GM19193 (cell line): ENCODE results near the gene PLEKHG2.

ENCODE experiments used
- POLR2A ChIP-seq: IDR thresholded peaks from 4 replicates; pipeline ENCODE4 v1.6.1; 2011; ENCODE audit not compliant: insufficient read depth, insufficient read length; ENCODE audit errors: extremely low read depth

Gene PLEKHG2

DNA sequence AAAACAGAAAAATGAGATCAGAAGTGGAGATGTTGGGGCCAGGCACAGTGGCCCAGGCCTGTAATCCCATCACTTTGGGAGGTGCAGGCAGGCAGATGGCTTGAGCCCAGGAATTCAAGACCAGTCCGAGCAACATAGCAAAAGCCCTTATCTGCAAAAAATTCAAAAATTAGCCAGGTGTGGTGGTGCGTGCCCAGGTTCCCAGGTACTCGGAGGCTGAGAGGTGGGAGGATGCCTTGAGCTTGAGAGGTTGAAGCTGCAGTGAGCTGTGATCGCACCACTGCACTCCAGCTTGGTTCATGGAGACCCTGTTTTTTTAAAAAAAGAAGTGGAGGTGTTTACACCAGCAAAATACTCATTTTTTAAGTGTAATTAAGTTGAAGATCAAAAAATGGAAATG lies 12.4 kb upstream of the PLEKHG2 start:
- TF ChIP-seq POLR2A = no peak

DNA sequence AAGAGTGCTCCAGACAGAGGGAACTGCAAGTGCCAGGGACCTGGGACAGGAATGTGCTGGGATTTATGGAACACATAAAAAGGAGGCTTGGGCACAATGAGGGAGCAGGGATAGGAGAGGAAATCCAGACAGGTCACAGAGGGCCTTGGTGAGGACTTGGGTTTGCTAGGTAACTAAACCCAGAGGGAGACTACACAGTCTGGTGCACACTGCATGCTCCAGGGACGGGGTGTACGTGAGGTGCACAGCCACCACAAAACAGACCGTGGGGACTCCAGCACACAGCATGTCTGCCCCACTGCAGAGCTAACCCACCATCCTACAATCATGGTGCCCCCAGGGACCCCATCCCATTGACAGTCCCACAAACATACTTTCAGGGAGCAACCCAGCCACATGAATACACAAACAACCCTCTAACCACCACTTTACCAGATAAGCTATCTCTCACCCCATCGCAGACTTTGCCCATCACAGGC lies 11.4 kb upstream of the PLEKHG2 start:
- TF ChIP-seq POLR2A = no peak

DNA sequence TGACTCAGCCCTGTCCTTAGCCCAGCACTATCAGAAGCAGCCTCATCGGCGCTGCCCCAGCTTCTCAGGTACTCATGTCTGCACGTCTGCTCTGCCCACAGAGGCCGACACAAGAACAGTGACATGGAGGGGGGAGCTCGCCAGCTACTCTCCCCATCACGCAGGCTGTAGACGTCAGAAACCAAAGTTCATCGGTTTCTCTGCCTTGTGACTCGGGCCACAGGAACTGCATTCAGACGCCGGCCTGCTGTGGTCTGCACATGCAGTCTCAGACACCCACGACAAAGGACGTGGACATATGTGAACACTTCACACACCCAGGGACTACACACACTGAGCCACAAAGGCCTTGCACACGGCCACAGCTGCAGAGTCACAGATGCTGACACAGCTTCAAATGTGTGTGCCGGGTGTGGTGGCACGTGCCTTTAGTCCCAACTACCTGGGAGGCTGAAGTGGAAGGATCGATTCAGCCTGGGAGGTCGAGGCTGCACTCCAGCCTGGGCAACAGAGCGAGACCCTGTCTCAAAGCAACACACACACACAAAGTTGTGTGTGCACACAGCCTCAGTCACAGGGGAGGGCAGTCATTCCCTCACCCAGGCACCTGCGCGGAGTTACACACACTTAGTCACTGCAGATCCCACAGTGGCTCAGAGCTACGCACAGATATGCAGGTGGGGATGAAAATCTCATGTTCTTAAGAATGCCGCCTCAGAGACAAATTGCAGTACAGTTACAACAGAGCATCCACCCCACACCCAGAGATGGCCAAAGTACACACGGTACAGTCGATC lies 10.7 kb upstream of the PLEKHG2 start:
- TF ChIP-seq POLR2A = peak; percentile 52

DNA sequence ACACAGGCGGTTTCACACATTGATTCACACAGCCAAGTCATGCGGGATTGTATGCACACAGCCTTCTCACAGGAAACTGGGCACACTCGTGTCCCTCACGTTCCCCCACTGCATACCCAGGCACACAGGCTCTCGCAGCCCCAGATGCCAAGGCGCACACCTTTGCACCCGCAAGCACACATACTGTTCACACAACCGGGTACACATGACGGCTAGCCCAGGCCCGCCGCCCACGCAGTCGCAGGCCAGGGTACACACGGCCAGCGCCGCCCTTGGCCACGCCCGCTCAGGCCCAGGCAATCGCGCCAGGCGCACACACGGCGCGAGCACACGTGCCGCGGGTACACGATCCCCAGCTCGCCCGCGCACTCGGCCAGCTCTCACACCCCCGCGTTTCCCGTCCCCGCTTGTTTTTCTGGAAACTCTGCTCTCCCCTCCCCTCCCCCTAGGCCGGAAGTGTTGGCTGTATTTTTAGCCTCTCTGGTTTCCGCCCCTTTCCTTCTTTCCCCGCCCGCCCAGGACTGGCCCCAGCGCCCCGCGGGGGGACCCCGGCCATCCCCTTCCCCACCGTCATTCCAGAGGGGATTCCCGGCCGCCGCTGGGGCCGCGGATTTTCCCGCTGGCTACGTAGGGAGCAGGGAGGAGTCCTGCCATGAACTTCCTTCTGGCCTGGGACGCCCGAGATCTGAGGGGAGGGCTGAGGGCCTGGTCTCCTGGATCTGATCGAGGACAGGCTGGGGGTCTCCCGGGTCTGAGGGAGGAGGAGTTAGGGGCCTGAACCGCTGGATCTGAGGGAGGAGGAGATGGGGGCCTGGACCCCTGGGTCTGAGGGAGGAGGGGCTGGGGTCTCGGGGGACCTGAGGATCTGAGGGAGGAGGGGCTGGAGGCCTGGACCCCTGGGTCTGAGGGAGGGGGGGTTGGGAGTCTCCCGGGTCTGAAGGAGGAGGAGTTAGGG lies 9.8 kb upstream of the PLEKHG2 start:
- TF ChIP-seq POLR2A = peak; percentile 71

DNA sequence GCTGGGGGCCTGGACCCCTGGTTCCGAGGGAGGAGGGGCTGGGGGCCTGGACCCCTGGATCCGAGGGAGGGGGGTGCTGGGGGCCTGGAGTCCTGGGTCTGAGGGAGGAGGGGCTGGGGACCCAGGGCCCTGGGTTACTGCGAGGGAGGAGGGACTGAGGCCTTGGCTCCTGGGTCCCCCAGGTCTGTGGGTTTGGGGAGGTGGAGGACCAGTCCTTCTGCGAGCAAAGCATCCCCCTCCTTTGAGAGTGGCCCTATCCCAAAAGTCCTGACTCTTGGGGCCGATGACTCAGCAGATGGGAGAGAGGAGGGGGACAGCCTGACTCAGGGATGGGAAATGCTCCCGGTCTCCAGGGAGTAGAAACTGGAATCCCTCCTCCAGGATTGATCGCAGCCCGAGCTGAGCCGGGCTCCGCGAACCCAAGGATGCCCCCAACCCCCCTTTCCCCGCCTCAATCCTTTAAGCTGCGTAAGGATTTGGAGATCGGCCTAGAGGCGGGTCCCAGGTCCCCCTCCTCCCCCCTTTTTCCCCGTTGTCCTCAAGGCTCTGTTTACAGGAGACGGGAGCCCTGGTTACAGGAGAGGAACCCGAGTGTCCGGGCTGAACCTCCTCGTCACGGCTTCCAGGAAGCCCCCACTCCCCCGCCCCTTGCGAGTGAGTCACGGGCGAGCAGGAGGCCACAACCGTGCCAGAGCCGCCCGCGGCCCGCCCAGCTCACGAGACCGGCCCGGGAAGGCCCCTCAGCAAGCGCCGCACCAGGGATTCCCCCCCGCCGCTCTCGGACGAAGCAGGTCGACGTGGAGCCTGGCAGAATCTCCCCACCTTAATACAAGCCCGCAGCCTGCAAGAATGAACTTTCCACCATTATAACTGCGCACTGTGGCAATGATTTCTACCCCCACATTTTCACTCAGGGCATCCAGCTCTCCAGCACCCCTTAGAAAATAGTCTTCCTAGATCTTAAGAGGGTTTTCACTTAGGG lies 8.8 kb upstream of the PLEKHG2 start:
- peak; percentile 65 for TF ChIP-seq POLR2A

DNA sequence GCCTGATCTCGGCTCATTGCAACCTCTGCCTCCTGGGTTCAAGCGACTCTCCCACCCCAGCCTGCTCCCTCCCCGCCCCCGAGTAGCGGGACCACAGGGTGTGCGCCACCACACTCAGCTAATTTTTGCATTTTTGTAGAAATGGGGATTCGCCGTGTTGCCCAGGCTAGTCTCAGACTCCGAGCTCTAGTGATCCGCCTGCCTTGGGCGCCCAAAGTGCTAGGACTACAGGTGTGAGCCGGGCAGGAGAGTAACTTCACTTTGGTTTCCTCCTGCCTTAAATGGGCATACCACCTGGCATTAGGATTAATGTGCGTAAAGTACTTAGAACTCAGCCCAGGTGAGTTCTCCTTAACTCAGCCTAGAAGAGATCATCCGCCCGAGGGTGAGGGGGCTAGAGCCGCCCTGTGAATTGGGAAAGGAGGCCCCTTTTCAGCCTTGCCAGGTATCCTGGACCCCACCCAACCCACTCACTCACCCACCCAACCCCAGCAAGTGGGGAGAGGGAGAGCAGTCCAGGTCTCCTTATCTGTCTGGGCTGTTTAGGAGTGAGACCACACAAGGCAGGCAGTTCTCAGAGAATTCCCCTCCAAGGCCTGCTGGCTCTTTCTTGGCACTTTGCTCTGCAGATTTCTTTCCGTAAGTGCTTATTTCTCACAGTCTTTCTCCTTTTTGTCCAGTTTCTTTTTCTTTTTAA lies 7.1 kb upstream of the PLEKHG2 start:
- TF ChIP-seq POLR2A = no peak

DNA sequence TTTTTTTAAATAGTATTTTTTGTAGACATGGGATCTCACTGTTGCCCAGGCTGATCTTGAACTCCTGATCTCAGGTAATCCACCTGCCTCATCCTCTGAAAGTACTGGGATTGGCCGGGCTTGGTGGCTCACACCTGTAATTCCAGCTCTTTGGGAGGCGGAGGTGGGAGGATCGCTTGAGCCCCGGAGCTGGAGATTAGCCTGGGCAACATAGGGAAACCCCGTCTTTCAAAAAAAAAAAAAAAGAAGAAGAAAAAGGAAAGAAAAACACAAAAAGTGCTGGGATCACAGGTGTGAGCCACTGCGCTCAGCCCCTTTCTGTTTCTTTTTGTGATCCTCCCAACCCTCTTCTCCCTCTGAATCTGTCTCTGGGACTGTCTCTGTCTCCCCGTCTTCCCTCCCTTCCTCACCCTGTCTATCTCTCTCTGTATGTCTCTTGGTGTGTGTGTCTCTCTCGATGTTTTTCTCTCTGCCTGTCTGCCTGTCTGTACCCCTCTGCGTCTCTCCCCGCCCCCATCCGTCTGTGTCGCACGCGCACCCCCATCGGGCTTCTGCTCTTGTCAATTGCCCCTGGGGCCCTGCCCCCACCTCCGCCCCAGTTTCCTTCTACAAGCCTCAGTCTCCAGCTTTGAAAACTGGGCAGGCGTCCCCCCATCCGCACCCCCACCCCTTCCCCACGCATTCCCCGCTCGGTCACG lies 6.4 kb upstream of the PLEKHG2 start:
- TF ChIP-seq POLR2A = no peak

DNA sequence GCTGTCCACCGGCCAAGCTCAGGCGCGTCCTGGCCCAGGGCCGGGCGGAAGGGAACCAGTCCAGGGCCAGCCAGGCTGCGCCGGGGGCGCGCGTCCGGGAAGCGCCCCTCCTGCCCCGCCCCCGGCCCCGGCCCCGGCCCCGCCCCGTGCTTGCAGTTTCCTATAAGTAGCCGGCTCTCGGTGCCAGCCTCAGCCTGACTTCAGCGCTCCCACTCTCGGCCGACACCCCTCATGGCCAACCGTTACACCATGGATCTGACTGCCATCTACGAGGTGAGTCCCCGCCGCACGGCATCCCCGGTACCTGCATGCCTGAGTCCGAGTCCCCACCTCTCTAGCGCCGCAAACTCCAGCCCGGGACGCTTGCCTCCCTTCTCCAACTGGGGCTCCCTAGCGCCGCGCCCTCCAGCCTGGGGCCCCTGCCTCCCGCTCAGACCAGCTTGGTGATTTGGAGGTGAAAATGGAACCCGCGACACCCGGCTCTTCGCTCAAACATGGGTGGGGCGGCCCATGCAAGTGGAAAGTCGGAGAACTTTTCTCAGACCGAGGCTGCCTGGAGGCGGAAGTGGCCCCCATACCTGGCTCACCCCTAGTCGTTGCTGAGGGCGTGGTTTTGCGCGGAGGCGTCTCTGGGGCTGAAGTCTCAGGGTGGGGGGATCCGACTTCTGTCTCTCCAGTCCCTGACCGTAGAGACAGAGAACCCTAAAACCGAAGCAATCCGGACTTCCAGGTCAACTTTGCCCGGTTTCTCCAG lies 5.6 kb upstream of the PLEKHG2 start, which contains the start of gene ZFP36:
TSS of gene ZFP36 (plus strand) at position 192 of the 754 bp plus-strand sequence. CDS start at position 250, 58 bp downstream.
- peak; percentile 100 for TF ChIP-seq POLR2A

DNA sequence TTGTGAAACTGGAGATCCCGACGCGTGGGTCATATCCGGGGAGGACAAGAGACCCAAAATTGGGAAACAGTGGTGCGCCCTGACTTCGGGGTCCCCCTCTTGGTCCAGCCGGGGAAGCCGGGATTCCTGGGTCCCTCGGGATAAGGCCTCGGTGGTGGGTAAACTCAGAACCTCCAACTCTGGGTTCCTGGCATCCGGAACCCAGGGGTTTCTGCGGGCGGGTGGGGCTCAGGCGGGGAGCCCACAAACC lies 5.1 kb upstream of the PLEKHG2 start:
- TF ChIP-seq POLR2A = no peak

DNA sequence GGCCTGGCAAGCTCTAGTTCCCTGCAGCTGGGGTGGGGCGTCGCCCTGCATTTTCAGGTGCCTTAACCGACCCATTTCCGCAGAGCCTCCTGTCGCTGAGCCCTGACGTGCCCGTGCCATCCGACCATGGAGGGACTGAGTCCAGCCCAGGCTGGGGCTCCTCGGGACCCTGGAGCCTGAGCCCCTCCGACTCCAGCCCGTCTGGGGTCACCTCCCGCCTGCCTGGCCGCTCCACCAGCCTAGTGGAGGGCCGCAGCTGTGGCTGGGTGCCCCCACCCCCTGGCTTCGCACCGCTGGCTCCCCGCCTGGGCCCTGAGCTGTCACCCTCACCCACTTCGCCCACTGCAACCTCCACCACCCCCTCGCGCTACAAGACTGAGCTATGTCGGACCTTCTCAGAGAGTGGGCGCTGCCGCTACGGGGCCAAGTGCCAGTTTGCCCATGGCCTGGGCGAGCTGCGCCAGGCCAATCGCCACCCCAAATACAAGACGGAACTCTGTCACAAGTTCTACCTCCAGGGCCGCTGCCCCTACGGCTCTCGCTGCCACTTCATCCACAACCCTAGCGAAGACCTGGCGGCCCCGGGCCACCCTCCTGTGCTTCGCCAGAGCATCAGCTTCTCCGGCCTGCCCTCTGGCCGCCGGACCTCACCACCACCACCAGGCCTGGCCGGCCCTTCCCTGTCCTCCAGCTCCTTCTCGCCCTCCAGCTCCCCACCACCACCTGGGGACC lies 4.6 kb upstream of the PLEKHG2 start:
- TF ChIP-seq POLR2A = no peak

DNA sequence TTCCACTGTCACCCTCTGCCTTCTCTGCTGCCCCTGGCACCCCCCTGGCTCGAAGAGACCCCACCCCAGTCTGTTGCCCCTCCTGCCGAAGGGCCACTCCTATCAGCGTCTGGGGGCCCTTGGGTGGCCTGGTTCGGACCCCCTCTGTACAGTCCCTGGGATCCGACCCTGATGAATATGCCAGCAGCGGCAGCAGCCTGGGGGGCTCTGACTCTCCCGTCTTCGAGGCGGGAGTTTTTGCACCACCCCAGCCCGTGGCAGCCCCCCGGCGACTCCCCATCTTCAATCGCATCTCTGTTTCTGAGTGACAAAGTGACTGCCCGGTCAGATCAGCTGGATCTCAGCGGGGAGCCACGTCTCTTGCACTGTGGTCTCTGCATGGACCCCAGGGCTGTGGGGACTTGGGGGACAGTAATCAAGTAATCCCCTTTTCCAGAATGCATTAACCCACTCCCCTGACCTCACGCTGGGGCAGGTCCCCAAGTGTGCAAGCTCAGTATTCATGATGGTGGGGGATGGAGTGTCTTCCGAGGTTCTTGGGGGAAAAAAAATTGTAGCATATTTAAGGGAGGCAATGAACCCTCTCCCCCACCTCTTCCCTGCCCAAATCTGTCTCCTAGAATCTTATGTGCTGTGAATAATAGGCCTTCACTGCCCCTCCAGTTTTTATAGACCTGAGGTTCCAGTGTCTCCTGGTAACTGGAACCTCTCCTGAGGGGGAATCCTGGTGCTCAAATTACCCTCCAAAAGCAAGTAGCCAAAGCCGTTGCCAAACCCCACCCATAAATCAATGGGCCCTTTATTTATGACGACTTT lies 3.9 kb upstream of the PLEKHG2 start:
- TF ChIP-seq POLR2A = peak; percentile 58
